Prostate gland (tissue), 2 donors: ENCODE results near the gene CRYGS. TPM values are rescaled to one million over a fixed set of nuclear protein-coding genes. Genes with fewer than 3 reads are reported as not detected.
"Not testable (repeated sequence)": the region's sequence is repeated elsewhere in the genome, so short reads cannot be mapped to it uniquely, and the experiment has no call there.

Experiments
- DNase-seq: peaks from one replicate; pipeline ENCODE4 v3.0.0-alpha.2; 2019; ENCODE audit warnings: low spot score
- H3K27ac ChIP-seq, 2 donors: fragments of 200-600 bp; sonication (generic); 2 replicates each; pipeline ENCODE4 v1.5.1; 2017 to 2019
- H3K27me3 ChIP-seq: fragments of 200-600 bp; sonication (generic); replicated peaks from 2 replicates; pipeline ENCODE4 v1.5.1; 2019; ENCODE audit not compliant: insufficient read depth
- H3K36me3 ChIP-seq, 2 donors: fragments of 200-600 bp; sonication (generic); 1 replicate in 1 of 2; 2 replicates in 1 of 2; pipeline versions ENCODE4 v1.5.1 to v1.8.1; 2017 to 2019
- H3K4me1 ChIP-seq: fragments of 200-600 bp; sonication (generic); replicated peaks from 2 replicates; pipeline ENCODE4 v1.5.1; 2019
- H3K4me3 ChIP-seq, 2 donors: fragments of 200-600 bp; sonication (generic); 2 replicates each; pipeline ENCODE4 v1.5.1; 2017 to 2019
- H3K9me3 ChIP-seq: fragments of 200-600 bp; sonication (generic); 2 replicates; pipeline ENCODE4 v1.5.1; 2017
- POLR2A ChIP-seq: fragments of 450-650 bp; IDR thresholded peaks from one replicate; pipeline ENCODE4 v1.6.1; 2016; ENCODE audit warnings: antibody characterized with exemption, mild to moderate bottlenecking
- POLR2AphosphoS5 ChIP-seq: sonication (generic); formaldehyde crosslinking; IDR thresholded peaks from one replicate; pipeline ENCODE4 v1.6.1; 2017; ENCODE audit warnings: antibody characterized with exemption
- WGBS: methylation state at CpG from one replicate; pipeline ENCODE4 v1.1.5; 2018; 5-methylcytosine and 5-hydroxymethylcytosine counted together
- intact Hi-C: fragments of 100-400 bp; cut with DNase I; formaldehyde crosslinking; loops from one replicate; pipeline ENCODE4 v1.14.2; 2022
- total RNA-seq, 2 donors: library from RNA; depleted of rRNA; stranded (reverse); fragments of >200 nt; gene quantifications; one replicate each; pipeline ENCODE4 v1.1.0, GENCODE V29; 2016
- TF ChIP-seq, protein P1 (sequence below), 4 experiments: fragments of 200-600 bp in 2 of 4; fragments of 450-650 bp in 2 of 4; sonication (generic) in 2 of 4; IDR thresholded peaks; 1 replicate in 3 of 4; 2 replicates in 1 of 4; pipeline ENCODE4 v1.5.1; 2016 to 2019; ENCODE audit warnings: antibody characterized with exemption in 4 of 4, mild to moderate bottlenecking in 2 of 4, moderate library complexity in 2 of 4

CRYGS gene
- total RNA-seq, 2 donors from 2014 or later: 1.0 to 1.1 TPM

DNA sequence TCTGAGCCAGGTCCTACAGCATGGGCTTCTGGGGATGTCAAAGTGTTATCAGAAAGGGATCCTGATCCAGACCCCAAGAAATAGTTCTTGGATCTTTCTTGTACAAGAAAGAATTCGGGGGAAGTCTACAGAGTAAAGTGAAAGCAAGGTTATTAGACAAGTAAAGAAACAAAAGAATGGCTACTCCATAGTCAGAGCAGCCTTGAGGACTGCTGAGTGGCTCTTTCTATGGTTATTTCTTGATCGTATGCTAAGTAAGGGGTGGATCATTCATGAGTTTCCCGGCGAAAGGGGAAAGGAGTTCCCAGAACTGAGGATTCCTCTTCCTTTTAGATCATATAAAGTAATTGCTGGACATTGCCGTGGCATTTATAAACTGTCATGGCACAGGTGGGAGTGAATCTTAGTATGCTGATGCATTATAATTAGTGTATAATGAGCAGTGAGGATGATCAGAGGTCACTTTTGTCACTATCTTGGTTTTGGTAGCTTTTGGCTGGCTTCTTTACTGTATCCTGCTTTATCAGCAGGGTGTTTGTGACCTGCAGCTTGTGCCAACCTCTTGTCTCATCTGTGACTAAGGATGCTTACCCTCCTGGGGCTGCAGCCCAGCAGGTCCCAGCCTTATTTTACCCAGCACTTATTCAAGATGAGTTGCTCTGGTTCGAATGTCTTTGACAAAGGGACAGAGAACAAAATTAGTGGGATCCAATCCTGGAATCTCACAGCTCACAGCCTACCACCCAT lies 41.0 kb downstream of the CRYGS start:
- intact Hi-C loops: no loop called here
- 68% methylated on average over 6 of the region's 6 CpGs for WGBS
- no peaks in the 10 kb centered on the region for H3K4me1 ChIP-seq
- TF ChIP-seq, protein P1, sequence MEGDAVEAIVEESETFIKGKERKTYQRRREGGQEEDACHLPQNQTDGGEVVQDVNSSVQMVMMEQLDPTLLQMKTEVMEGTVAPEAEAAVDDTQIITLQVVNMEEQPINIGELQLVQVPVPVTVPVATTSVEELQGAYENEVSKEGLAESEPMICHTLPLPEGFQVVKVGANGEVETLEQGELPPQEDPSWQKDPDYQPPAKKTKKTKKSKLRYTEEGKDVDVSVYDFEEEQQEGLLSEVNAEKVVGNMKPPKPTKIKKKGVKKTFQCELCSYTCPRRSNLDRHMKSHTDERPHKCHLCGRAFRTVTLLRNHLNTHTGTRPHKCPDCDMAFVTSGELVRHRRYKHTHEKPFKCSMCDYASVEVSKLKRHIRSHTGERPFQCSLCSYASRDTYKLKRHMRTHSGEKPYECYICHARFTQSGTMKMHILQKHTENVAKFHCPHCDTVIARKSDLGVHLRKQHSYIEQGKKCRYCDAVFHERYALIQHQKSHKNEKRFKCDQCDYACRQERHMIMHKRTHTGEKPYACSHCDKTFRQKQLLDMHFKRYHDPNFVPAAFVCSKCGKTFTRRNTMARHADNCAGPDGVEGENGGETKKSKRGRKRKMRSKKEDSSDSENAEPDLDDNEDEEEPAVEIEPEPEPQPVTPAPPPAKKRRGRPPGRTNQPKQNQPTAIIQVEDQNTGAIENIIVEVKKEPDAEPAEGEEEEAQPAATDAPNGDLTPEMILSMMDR (IDR thresholded peaks at IDR 0.05): no peak
- TF ChIP-seq POLR2A (no peak), POLR2AphosphoS5 (no peak)
- DNase-seq: no peak
- no peak overlapping the region for H3K4me3 ChIP-seq
- no peaks in the 10 kb centered on the region for H3K9me3 ChIP-seq
- no peaks in the 10 kb centered on the region for H3K27me3 ChIP-seq
- H3K36me3 ChIP-seq: no peaks in the 10 kb centered on the region
- no peak overlapping the region for H3K27ac ChIP-seq

DNA sequence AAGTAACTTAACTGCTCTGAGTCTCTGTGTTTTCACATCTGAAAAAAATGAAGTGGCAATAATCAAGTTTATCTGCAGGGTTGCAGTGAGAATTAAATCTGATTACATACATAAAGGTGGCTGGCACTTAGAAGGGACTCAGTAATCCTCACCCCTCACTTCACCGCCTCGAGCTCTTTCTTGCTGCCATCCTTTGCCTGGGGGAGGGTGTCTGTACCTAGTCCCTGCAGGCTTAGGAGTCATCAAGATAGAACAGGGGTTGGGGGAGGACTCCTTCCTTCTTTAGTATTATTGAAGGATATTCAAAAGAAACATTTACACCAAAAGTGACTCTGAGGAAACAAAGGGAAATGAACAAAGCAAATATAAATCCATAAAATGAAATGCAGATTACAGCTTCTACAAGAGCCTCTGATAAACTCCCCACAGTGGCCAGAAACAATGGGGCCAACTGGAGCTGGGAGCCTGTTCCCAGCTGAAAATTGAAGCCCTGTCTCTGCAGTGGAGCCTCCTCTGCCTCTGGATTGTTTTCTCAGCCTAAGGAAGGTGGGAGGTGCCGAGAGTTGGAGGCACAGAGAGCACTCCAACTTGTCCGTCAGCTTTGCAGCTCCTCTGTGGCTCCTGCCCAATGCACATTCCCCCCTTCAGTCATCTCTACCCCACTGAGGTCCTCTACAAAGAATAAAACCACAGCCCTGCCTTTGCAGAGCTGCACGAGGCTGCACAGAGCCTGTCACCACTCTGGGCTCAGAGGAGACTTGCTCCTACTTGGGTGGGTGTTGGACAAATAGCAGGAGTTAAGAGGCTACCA lies 41.8 kb downstream of the CRYGS start:
- intact Hi-C loops: no loop called here
- H3K4me1 ChIP-seq: no peaks in the 10 kb centered on the region
- DNase-seq: no peak
- no peaks in the 10 kb centered on the region for H3K9me3 ChIP-seq
- no peak overlapping the region for H3K27ac ChIP-seq
- WGBS: 47% methylated on average over 5 of the region's 5 CpGs
- no peaks in the 10 kb centered on the region for H3K27me3 ChIP-seq
- H3K36me3 ChIP-seq: no peaks in the 10 kb centered on the region
- H3K4me3 ChIP-seq: no peak overlapping the region
- TF ChIP-seq, protein P1 (IDR thresholded peaks at IDR 0.05): no peak
- no peak for TF ChIP-seq POLR2A
- TF ChIP-seq POLR2AphosphoS5: no peak

DNA sequence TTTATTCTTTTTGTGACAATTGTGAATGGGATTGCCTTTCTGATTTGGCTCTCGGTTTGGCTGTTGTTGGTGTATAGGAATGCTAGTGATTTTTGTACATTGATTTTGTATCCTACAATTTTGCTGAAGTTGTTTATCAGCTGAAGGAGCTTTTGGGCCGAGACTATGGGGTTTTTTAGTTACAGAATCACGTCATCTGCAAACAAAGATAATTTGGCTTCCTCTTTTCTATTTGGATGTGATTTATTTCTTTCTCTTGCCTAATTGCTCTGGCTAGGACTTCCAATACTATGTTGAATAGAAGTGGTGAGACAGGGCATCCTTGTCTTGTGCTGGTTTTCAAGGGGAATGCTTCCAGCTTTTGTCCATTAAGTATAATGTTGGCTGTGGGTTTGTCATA lies 44.2 kb downstream of the CRYGS start:
- H3K9me3 ChIP-seq, intact Hi-C loops, H3K36me3 ChIP-seq, H3K4me1 ChIP-seq, H3K4me3 ChIP-seq, H3K27me3 ChIP-seq, H3K27ac ChIP-seq, DNase-seq: not testable (repeated sequence)
- WGBS: 67% methylated on average over 3 of the region's 3 CpGs

DNA sequence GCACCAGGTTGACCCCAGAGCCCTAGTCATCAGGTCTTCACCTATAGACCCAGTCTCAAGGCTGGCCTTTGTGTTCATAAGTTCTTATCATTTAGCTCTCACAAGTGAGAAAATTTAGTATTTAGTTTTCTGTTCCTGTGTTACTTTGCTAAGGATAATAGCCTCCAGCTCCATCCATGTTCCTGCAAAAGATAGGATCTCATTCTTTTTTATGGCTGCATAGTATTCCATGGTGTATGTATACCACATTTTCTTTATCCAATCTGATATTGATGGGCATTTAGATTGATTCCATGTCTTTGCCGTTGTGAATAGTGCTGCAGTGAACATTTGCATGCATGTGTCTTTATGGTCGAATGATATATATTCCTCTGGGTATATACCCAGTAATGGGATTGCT lies 46.2 kb downstream of the CRYGS start:
- H3K9me3 ChIP-seq, H3K27ac ChIP-seq, intact Hi-C loops, H3K36me3 ChIP-seq, DNase-seq, H3K27me3 ChIP-seq, H3K4me3 ChIP-seq, H3K4me1 ChIP-seq: not testable (repeated sequence)
- WGBS: 96% methylated on average over 2 of the region's 2 CpGs

DNA sequence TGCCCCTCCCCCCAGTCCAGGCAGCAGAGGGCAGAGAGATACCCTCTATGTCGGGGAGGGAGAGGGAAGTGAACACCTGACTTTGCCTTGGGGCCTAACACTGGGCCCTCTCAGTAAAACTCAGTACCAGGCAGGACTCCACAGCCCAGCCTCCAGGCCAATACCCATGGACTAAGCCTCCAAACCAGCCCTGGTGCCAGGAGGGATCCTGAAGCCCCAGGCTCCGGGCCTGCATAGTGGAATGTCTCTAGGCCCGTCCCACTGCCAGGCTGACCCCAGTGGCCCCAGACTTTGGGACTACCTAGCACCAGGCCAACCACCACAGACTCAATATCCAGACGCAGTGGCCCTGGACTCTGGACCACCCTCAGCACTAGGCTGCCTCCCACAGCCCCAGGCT lies 46.6 kb downstream of the CRYGS start:
- intact Hi-C loops: no loop called here
- WGBS: 90% methylated on average over 4 of the region's 4 CpGs

More for the DNA sequence above, 46.6 kb downstream of the CRYGS start:
- no peak for DNase-seq
- TF ChIP-seq, protein P1 (IDR thresholded peaks at IDR 0.05): no peak
- TF ChIP-seq POLR2A: no peak
- no peaks in the 10 kb centered on the region for H3K4me1 ChIP-seq
- H3K4me3 ChIP-seq: no peak overlapping the region
- no peaks in the 10 kb centered on the region for H3K36me3 ChIP-seq
- no peak overlapping the region for H3K27ac ChIP-seq
- no peaks in the 10 kb centered on the region for H3K9me3 ChIP-seq
- H3K27me3 ChIP-seq: no peaks in the 10 kb centered on the region
